BJ (cell line): ENCODE results near the gene MAGI1. TPM values are rescaled to one million over a fixed set of nuclear protein-coding genes. Genes with fewer than 3 reads are reported as not detected.

Experiments used
- CTCF ChIA-PET: fragments of 350-600 bp; formaldehyde crosslinking; extraction: SDS; loops from one replicate; lab custom pipeline; 2021; ENCODE audit warnings: antibody characterized with exemption, inconsistent platforms; lab: Yijun Ruan, JAX
- POLR2A ChIA-PET: fragments of 300-600 bp; sonication (Branson Sonifier 250); formaldehyde crosslinking; extraction: SDS; loops from one replicate; lab custom pipeline; 2021; ENCODE audit warnings: antibody characterized with exemption; lab: Charles Lee
- DNase-seq: peaks from one replicate; pipeline ENCODE4 v3.0.0-alpha.2; 2011; ENCODE audit warnings: low read depth
- H3K27me3 ChIP-seq: 2 replicates; pipeline ENCODE4 v1.6.0; 2011; ENCODE audit warnings: low read length; ENCODE audit not compliant: control insufficient read depth, insufficient read depth
- H3K36me3 ChIP-seq: 2 replicates; pipeline ENCODE4 v1.5.1; 2011; ENCODE audit warnings: low read length; ENCODE audit not compliant: control insufficient read depth, insufficient read depth
- H3K4me3 ChIP-seq: 2 replicates; pipeline ENCODE4 v1.5.1; 2011; ENCODE audit warnings: low read depth, mild to moderate bottlenecking, control low read depth, low read length
- polyA plus RNA-seq: library from polyadenylated mRNA; depleted of rRNA; stranded (reverse); fragments of >200 nt; gene quantifications from 2 replicates; pipeline ENCODE4 v1.2.3, GENCODE V29; 2011
- TF ChIP-seq, protein P1 (sequence below): IDR thresholded peaks from 2 replicates; pipeline ENCODE4 v1.5.1; 2011; ENCODE audit warnings: low read depth, mild to moderate bottlenecking, control low read depth, inconsistent platforms, low read length, moderate library complexity; ENCODE audit not compliant: insufficient read depth

MAGI1 gene
- polyA plus RNA-seq, 1 experiment: 14.4 TPM

DNA sequence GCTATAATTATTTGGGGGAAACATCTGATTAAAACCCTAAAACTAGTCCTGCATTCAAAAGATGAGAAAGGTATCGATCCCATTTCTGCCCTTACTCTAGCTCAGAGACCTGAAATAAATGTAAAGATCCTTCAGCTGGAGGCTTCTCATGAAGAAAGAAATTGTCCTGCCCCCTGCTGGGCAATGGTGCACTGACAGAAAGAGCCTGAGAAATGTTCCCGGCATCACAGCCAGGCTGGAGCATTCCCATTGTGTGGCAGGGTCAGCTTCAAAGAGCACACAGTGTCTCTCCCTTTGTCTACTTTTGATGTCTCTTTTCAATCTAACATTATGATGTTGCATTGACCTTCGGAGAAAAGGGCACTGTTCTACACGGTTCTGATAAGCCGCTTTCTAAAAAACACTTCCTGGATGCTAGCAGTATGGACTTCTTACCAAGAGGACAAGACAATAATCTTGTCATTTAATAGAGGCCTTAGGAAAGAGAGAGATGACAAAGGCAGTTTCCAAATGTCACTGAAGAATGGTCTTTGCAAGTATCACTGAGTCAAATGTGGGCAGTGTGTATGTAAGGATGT is 287.5 kb downstream of the MAGI1 start:
- no peak for DNase-seq
- TF ChIP-seq, protein P1, sequence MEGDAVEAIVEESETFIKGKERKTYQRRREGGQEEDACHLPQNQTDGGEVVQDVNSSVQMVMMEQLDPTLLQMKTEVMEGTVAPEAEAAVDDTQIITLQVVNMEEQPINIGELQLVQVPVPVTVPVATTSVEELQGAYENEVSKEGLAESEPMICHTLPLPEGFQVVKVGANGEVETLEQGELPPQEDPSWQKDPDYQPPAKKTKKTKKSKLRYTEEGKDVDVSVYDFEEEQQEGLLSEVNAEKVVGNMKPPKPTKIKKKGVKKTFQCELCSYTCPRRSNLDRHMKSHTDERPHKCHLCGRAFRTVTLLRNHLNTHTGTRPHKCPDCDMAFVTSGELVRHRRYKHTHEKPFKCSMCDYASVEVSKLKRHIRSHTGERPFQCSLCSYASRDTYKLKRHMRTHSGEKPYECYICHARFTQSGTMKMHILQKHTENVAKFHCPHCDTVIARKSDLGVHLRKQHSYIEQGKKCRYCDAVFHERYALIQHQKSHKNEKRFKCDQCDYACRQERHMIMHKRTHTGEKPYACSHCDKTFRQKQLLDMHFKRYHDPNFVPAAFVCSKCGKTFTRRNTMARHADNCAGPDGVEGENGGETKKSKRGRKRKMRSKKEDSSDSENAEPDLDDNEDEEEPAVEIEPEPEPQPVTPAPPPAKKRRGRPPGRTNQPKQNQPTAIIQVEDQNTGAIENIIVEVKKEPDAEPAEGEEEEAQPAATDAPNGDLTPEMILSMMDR: peak; percentile 75
- Histone ChIP-seq H3K36me3 (no peaks in the 10 kb centered on the region), H3K4me3 (no peak overlapping the region), H3K27me3 (no peaks in the 10 kb centered on the region)
- POLR2A ChIA-PET: no interaction called here
- CTCF ChIA-PET: interaction anchor here (0.6 to 3.3 kb wide), 19 partner anchors 9 to 1217 kb away, joined by 3 to 13 read pairs (median 4); no protein-coding TSS in a partner anchor

DNA sequence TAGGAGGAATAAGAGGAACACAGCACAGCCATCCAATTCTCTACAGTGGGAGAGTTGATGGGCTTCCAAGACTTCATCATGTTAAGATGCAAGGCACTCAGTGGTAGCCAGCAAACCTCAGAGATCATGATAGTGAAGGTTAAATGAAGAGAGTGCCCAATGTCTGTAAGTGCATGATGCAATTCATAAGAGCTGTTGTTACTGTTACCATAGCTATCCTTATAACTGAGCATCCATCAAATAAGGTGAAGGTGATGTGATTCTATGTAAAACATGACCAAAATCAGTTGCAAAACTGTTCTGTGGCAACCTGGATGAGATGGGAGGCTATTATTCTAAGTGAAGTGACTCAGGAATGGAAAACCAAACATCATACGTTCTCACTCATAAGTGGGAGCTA is 289.7 kb downstream of the MAGI1 start:
- POLR2A ChIA-PET: no interaction called here
- H3K27me3 ChIP-seq: no peaks in the 10 kb centered on the region
- no peak for DNase-seq
- H3K4me3 ChIP-seq: no peak overlapping the region
- CTCF ChIA-PET: interaction anchor here (1.3 to 3.4 kb wide), 4 partner anchors 8 to 1215 kb away, joined by 4 to 18 read pairs (median 8); no protein-coding TSS in a partner anchor
- H3K36me3 ChIP-seq: no peaks in the 10 kb centered on the region
- TF ChIP-seq, protein P1: no peak

DNA sequence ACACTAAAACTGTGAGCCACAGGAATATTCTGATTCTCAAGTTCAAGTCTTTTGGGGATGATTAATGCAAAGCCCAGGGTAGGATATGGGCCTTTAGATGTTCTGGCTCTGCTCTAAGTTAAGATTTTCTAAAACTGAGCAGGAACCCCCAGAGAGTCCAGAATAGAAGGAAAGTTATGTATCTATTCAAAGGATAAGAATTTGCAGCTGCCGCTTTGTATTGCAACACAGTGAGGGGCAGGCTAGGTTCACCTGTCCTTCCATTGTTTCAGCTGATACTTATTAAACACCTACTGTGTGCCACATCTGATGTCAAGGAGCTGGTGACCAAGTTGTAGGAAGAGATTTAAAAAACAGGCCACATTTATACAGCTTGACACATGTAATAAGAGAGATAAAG is 290.4 kb downstream of the MAGI1 start:
- ChIA-PET POLR2A (no interaction called here), CTCF (interaction anchor here (1.4 to 3.4 kb wide), 2 partner anchors 12 to 16 kb away, joined by 4 to 18 read pairs; no protein-coding TSS in a partner anchor)
- TF ChIP-seq, protein P1: no peak
- Histone ChIP-seq H3K27me3 (no peaks in the 10 kb centered on the region), H3K4me3 (no peak overlapping the region), H3K36me3 (no peaks in the 10 kb centered on the region)
- no peak for DNase-seq

DNA sequence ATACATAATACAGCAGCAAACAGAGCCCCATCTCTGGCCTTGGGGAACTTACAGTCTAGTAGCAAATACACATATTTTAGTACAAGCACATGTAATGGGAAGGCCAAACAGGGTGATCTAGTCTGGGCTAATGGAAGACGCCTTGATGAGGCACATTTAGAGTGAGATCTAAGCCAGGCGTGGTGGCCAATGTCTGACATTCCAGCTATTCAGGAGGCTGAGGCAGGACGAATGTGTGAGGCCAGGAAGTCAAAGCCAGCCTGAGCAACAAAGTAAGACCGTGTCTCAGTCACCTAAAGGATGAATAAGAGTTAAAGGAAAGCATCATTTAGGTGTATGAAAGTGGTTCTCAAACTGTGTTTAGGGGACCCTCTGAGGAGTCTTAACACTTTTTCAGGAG is 291.9 kb downstream of the MAGI1 start:
- ChIA-PET POLR2A (no interaction called here), CTCF (interaction anchor here (0.8 to 3.4 kb wide), 3 partner anchors 11 to 307 kb away, joined by 3 to 18 read pairs (median 3); no protein-coding TSS in a partner anchor)
- Histone ChIP-seq H3K36me3 (no peaks in the 10 kb centered on the region), H3K27me3 (no peaks in the 10 kb centered on the region), H3K4me3 (no peak overlapping the region)
- TF ChIP-seq, protein P1: no peak
- no peak for DNase-seq

DNA sequence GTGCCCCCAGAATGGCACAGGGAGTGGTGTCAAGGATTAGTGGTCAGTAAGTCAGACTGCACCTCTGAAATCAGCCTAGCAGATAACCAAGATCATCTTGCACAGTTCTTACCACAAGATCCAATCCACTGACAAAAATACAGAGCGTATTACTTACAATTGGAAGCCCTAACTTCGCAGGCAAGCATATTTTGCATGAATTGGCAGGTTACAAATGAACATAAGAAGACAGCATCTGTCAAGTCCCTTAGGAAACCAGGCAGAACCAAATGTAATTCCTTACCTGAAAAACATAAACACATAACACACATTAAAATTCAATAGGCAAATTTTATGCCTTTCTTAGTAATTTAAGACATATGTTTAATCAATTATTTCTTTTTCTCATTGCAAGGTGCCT is 293.4 kb downstream of the MAGI1 start:
- Histone ChIP-seq H3K4me3 (no peak overlapping the region), H3K36me3 (no peaks in the 10 kb centered on the region), H3K27me3 (no peaks in the 10 kb centered on the region)
- POLR2A ChIA-PET: no interaction called here
- CTCF ChIA-PET: no interaction called here
- TF ChIP-seq, protein P1: no peak
- no peak for DNase-seq
